ENCODE measurements around the gene APP. TPM values are rescaled to one million over a fixed set of nuclear protein-coding genes. Genes with fewer than 3 reads are reported as not detected.

The APP gene
- total RNA-seq, 8 experiments from 2014 or later, result 252 to 1,066 (median 518) TPM

GRCh38 chr21:26067836-26068594 is 102.6 kb downstream of the APP start:
- ATAC-seq (replicated peaks in 6 of 8), result peak in 5 of 8 experiments; percentile 72 to 88 (median 78)
- Histone ChIP-seq H3K4me3 (no peak overlapping the region), H3K27ac (no peak overlapping the region), H3K4me1 (replicated peaks in 1 of 2) (peaks cover 24 to 45% of the 10 kb centered on the region in 2 donors)
- in situ Hi-C loops (cut with MboI; ENCODE audit: low pct_unique_long_range_greater_than_20kb in 2 of 9, low sequenced_read_pairs in 9 of 9, unreplicated experiment in 9 of 9), result no loop called here
- 83 to 98% (median 88%) methylated on average over 6 to 12 of the region's 12 CpGs for WGBS, 10 experiments

DNA sequence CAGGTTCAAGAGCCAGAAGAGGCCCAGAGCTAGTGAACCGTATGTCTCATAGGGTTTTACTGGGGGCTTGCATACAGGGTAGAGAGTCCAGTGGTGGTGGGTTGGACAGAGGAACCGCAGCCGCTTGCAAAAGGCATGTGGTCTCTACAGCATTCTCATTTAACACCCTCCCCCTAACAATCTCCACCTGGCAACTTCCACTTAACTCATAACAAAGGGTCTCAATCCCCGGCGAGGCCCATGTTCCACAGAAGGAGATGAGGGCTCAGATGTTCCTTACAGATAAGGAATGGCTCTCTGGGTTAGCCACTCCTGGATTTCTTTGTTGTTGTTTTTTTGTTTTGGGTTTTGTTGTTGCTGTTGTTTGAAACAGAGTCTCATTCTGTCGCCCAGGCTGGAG is 106.1 kb downstream of the APP start:
- Histone ChIP-seq H3K27ac (no peak overlapping the region), H3K4me3 (no peak overlapping the region), H3K4me1 (replicated peaks in 1 of 2) (peaks cover 8 to 12% of the 10 kb centered on the region in 2 donors)
- in situ Hi-C loops (cut with MboI; ENCODE audit: low pct_unique_long_range_greater_than_20kb in 2 of 9, low sequenced_read_pairs in 9 of 9, unreplicated experiment in 9 of 9), result no loop called here
- 83 to 100% (median 100%) methylated on average over 1 to 6 of the region's 6 CpGs; no CpG with 5 or more reads in 3 of the 10 experiments for WGBS, 10 experiments
- no peak for ATAC-seq (replicated peaks in 6 of 8)

DNA sequence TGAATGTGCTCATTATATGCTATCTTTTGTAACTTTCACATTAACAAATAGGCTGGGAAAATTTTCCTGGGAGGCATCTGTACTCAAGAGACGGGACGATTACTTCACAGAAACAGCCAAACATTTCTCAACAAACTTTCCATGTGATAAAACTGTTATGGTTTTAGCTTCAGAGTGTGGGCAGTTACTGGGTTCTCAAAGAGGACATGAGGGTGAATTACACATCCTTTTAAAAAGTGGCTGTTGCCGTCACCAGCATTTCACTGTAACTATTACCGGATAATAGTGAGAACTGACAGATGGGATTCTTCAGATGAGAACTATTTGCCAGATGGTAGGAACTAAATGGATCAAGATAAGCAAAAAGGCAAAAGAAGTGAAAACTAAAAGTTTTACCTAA is 109.1 kb downstream of the APP start:
- in situ Hi-C loops (cut with MboI; ENCODE audit: low pct_unique_long_range_greater_than_20kb in 2 of 9, low sequenced_read_pairs in 9 of 9, unreplicated experiment in 9 of 9), result no loop called here

DNA sequence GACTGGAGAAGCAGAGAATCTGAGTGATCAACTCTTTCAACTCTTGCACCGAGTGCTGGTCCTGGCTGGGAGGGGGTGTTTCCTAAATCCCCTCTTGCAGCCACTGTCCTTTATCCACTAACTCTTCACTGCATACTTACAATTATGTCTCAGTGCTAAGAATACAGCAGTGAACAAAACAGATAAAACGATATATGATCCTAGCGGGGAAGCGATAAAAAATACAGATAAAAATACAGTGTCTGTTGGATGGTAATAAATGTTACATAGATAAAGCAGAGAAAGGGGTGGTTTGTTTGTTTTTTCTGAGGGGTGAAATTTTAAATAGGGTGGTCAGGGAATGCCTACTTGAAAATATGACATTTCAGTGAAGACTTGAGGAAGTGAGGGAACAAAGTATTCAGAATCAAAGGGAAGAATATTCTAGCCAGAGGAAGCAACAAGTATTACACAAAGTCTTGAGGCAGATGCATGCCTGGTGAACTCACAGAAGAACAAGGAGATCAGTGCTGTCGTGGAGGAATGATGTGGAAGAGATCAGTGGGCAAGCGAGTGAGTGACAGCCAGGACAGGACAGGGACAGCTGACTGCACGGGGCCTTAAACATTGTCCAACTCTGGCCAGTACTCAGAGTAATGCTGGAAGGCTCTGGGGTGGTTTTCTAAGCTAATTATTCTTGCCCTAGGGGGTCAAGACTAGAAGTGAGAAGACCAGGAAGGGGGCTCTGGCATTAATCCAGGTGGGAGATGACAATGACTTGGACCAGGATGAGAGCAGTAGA is 110.0 kb downstream of the APP start:
- no peaks in the 10 kb centered on the region for H3K4me1 ChIP-seq (replicated peaks in 1 of 2)
- H3K4me3 ChIP-seq, result no peak overlapping the region
- WGBS, 10 experiments, result 78 to 100% (median 92%) methylated on average over 1 to 6 of the region's 7 CpGs
- ATAC-seq (replicated peaks in 6 of 8), result no peak
- in situ Hi-C loops (cut with MboI; ENCODE audit: low pct_unique_long_range_greater_than_20kb in 2 of 9, low sequenced_read_pairs in 9 of 9, unreplicated experiment in 9 of 9), result no loop called here
- H3K27ac ChIP-seq, result no peak overlapping the region

More for the DNA sequence above, 109.1 kb downstream of the APP start:
- H3K4me3 ChIP-seq, result no peak overlapping the region
- no peak for ATAC-seq (replicated peaks in 6 of 8)
- WGBS, 10 experiments, result 68 to 100% (median 100%) methylated on average over 1 to 4 of the region's 4 CpGs; no CpG with 5 or more reads in 3 of the 10 experiments
- H3K4me1 ChIP-seq (replicated peaks in 1 of 2), result no peaks in the 10 kb centered on the region
- H3K27ac ChIP-seq, result no peak overlapping the region

DNA sequence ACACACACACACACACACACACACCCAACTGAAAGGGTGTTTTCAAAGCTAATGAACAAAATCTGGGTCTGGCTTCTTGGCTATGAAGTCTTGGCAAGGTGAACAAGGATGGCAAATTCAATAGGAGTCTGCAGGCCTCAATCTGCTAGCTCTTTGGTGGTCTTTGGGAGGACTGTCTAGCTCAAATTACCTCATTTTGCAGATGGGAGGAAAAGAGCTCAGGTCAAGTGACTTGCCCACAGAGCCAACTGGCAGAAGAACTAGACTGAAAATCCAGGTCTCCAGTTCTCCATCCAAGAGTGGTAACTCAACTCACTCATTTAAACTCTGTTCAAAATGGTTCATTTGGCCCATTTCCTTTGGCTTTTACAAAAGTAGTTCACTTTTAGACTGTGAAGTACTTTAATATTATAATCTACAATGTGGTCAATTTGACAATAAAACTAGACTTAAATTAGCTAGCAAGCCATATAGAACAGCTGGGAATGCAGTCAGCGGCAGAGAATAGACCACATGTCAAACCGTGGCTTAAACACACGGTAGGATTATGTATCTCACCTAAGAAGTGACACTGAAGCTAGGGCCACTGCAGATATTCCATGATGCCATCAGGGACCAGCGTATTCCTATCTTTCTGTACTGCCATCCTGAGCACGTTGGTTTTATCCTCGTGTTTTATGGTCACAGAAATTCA is 112.9 kb downstream of the APP start:
- no peak overlapping the region for H3K4me3 ChIP-seq
- no peak overlapping the region for H3K27ac ChIP-seq
- no peak for ATAC-seq (replicated peaks in 6 of 8)
- WGBS, 10 experiments, result 86 to 100% (median 95%) methylated on average over 1 to 6 of the region's 6 CpGs; no CpG with 5 or more reads in 2 of the 10 experiments
- in situ Hi-C loops (cut with MboI; ENCODE audit: low pct_unique_long_range_greater_than_20kb in 2 of 9, low sequenced_read_pairs in 9 of 9, unreplicated experiment in 9 of 9), result no loop called here
- peaks cover 0 to 6% of the 10 kb centered on the region in 2 donors for H3K4me1 ChIP-seq (replicated peaks in 1 of 2)

GRCh38 chr21:26055841-26056264 is 114.7 kb downstream of the APP start:
- in situ Hi-C loops (cut with MboI; ENCODE audit: low pct_unique_long_range_greater_than_20kb in 2 of 9, low sequenced_read_pairs in 9 of 9, unreplicated experiment in 9 of 9), result no loop called here
- no peak overlapping the region for H3K4me3 ChIP-seq
- no peak for ATAC-seq (replicated peaks in 6 of 8)
- 30 to 100% (median 86%) methylated on average over 1 to 4 of the region's 5 CpGs; no CpG with 5 or more reads in 1 of the 10 experiments for whole genome bisulfite sequencing, 10 experiments
- H3K27ac ChIP-seq, result no peak overlapping the region
- H3K4me1 ChIP-seq (replicated peaks in 1 of 2), result peaks cover 0 to 6% of the 10 kb centered on the region in 2 donors

GRCh38 chr21:26055010-26055409 is 115.6 kb downstream of the APP start:
- Histone ChIP-seq H3K27ac (no peak overlapping the region), H3K4me3 (no peak overlapping the region), H3K4me1 (replicated peaks in 1 of 2) (peaks cover 0 to 6% of the 10 kb centered on the region in 2 donors)
- WGBS, 10 experiments, result 50 to 84% (median 60%) methylated on average over 1 to 2 of the region's 2 CpGs; no CpG with 5 or more reads in 2 of the 10 experiments
- ATAC-seq (replicated peaks in 6 of 8), result no peak
- in situ Hi-C loops (cut with MboI; ENCODE audit: low pct_unique_long_range_greater_than_20kb in 2 of 9, low sequenced_read_pairs in 9 of 9, unreplicated experiment in 9 of 9), result no loop called here

- ATAC-seq (replicated peaks in 6 of 8), result peak in 2 of 8 experiments; percentile 39 to 55
Observed at GRCh38 chr21:26052057-26052456, 118.5 kb downstream of the APP start.

DNA sequence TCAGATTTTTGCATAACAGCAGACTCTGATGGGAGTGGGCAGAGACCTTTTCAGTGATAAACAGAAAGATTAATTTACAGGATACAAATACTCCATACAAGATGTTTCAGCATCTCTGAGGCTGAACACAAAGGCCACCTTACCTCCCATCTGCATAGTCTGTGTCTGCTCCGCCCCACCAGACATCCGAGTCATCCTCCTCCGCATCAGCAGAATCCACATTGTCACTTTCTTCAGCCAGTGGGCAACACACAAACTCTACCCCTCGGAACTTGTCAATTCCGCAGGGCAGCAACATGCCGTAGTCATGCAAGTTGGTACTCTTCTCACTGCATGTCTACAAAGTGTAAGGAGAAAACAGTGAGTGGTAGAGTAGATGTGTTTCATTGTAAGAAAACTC is 119.7 kb downstream of the APP start:
- in situ Hi-C loops (cut with MboI; ENCODE audit: low pct_unique_long_range_greater_than_20kb in 2 of 9, low sequenced_read_pairs in 9 of 9, unreplicated experiment in 9 of 9), result no loop called here
- Histone ChIP-seq H3K4me1 (replicated peaks in 1 of 2) (peaks cover 0 to 6% of the 10 kb centered on the region in 2 donors), H3K27ac (no peak overlapping the region), H3K4me3 (no peak overlapping the region)
- WGBS, 10 experiments, result 81 to 100% (median 96%) methylated on average over 2 to 5 of the region's 6 CpGs; no CpG with 5 or more reads in 4 of the 10 experiments
- peak in 1 of 8 experiments; percentile 42 for ATAC-seq (replicated peaks in 6 of 8)

More at GRCh38 chr21:26052057-26052456, 118.5 kb downstream of the APP start:
- WGBS, 10 experiments, result 71 to 100% (median 100%) methylated on average over 1 to 2 of the region's 2 CpGs; no CpG with 5 or more reads in 3 of the 10 experiments
- H3K27ac ChIP-seq, result no peak overlapping the region
- H3K4me1 ChIP-seq (replicated peaks in 1 of 2), result peaks cover 0 to 6% of the 10 kb centered on the region in 2 donors
- in situ Hi-C loops (cut with MboI; ENCODE audit: low pct_unique_long_range_greater_than_20kb in 2 of 9, low sequenced_read_pairs in 9 of 9, unreplicated experiment in 9 of 9), result no loop called here
- H3K4me3 ChIP-seq, result no peak overlapping the region

DNA sequence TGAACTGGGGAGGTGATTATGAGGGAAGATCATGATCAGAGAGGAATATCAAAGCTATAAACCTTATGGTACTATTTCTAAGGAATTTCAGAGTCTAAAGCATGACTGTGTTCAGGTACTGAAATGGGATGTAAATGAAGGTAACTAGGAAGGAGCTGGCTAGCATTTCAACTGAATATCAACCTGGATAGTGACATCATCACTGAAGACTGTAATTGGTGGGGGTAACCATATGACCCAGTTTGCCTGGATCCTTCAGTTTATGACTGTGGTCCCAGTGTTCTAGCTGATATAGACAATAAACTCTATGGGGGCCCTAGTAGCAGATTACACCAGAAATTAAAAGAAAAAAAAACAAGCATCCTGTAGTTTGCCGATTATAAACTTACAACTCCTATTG is 120.8 kb downstream of the APP start:
- ATAC-seq (replicated peaks in 6 of 8), result no peak
- Histone ChIP-seq H3K4me3 (no peak overlapping the region), H3K4me1 (replicated peaks in 1 of 2) (no peaks in the 10 kb centered on the region), H3K27ac (no peak overlapping the region)
- 100% methylated on average over 1 of the region's 1 CpG; no CpG with 5 or more reads in 6 of the 10 experiments for WGBS, 10 experiments
- in situ Hi-C loops (cut with MboI; ENCODE audit: low pct_unique_long_range_greater_than_20kb in 2 of 9, low sequenced_read_pairs in 9 of 9, unreplicated experiment in 9 of 9), result loop anchor here in 1 of 9 experiments (25.0 kb wide), 1 partner anchor 87 kb away; no protein-coding TSS in a partner anchor

DNA sequence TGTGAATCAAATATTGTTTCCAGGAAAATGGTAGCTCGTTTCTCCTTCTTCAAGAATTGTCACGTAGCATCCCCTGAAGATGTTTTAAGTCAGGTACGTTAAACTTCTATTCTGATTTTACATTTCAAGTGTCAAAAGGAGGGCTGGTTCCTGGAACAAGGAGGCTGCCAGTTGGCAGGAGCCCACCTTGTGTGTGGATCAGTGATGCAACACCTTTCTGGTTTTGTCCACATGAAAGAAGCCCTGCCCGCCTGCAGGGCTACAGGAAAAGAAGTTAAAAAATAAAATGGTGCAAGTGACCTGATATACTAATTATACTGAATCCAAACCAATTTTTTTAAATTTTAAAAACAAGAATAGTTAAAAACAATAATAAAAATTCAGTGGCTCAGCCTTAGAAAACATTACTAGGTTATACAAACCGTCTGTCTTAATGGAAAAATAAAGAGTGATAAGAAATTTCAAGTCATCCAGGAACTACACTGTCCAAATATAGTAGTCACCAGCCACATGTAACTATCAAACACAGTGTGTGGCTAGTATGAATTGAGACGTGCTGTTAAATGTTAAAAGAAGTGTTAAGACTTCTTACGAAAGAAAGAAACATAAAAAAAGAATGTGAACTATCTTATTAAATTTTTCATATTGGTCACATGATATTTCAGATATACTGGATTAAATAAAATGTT is 123.1 kb downstream of the APP start:
- in situ Hi-C loops (cut with MboI; ENCODE audit: low pct_unique_long_range_greater_than_20kb in 2 of 9, low sequenced_read_pairs in 9 of 9, unreplicated experiment in 9 of 9), result loop anchor here in 1 of 9 experiments (25.0 kb wide), 1 partner anchor 90 kb away; no protein-coding TSS in a partner anchor
- Histone ChIP-seq H3K4me1 (replicated peaks in 1 of 2) (no peaks in the 10 kb centered on the region), H3K27ac (no peak overlapping the region), H3K4me3 (no peak overlapping the region)
- 60 to 100% (median 93%) methylated on average over 1 to 7 of the region's 7 CpGs for WGBS, 10 experiments
- no peak for ATAC-seq (replicated peaks in 6 of 8)

DNA sequence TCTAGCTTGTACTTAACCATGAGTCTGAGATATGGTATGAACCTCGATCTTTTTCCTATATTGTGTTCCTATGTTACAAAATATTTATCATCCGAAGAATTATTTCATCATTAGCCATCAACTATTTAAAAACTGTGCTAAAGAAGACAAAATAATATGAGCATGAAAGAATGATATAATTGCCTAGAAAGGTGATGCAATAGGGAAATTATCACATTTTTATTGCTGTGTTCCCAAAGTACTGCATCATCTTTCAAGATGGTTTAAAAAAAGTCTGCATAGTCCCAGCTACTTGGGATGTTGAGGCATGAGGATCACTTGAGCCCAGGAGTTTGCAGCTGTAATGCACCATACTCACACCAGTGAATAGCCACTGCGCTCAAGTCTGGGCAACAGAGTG is 126.7 kb downstream of the APP start:
- Histone ChIP-seq H3K4me1 (replicated peaks in 1 of 2) (peaks cover 0 to 3% of the 10 kb centered on the region in 2 donors), H3K27ac (no peak overlapping the region), H3K4me3 (no peak overlapping the region)
- in situ Hi-C loops (cut with MboI; ENCODE audit: low pct_unique_long_range_greater_than_20kb in 2 of 9, low sequenced_read_pairs in 9 of 9, unreplicated experiment in 9 of 9), result loop anchor here in 1 of 9 experiments (25.0 kb wide), 1 partner anchor 93 kb away; no protein-coding TSS in a partner anchor
- no peak for ATAC-seq (replicated peaks in 6 of 8)
- 0 to 100% (median 97%) methylated on average over 1 to 3 of the region's 3 CpGs; no CpG with 5 or more reads in 2 of the 10 experiments for WGBS, 10 experiments

Measured in motor neuron (in vitro differentiated cells).